GM13977 (cell line): Measurements from ENCODE around the gene ITPR2.

Experiments
- DNase-seq: peaks from one replicate; pipeline ENCODE4 v3.0.0; 2012; ENCODE audit warnings: low spot score
- in situ Hi-C: fragments of 300-500 bp; cut with MboI; formaldehyde crosslinking; loops from one replicate; pipeline ENCODE4 v1.12.0; 2022; ENCODE audit warnings: low sequenced_read_pairs, low pct_unique_long_range_greater_than_20kb, mixed read lengths, inconsistent platforms; ENCODE audit not compliant: unreplicated experiment
- TF ChIP-seq, protein P1 (sequence below): IDR thresholded peaks from 2 replicates; pipeline ENCODE4 v1.5.1; 2012; ENCODE audit warnings: mild to moderate bottlenecking, control low read depth; ENCODE audit not compliant: insufficient read depth; ENCODE audit errors: extremely low read depth, missing control alignments

The ITPR2 gene

DNA sequence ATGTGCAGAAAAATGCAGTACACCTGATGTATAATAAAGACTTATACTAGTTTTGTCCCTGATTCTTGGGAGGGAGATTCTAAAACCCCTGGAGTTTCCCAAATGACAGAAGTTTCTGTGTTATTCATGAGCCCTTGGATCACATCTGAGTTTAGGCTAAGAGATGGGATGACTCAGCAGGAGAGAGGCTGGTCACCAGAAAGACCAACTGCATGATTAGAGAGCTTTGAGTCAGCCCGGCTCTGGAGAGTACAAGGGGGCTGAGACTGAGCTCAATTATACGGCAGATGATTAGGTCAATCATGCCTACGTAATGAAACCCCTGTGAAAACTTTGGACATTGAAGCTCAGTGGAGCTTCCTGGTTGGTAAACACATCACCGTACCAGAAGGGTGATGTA is 463.4 kb downstream of the ITPR2 start:
- in situ Hi-C loops = no loop called here
- TF ChIP-seq, protein P1, sequence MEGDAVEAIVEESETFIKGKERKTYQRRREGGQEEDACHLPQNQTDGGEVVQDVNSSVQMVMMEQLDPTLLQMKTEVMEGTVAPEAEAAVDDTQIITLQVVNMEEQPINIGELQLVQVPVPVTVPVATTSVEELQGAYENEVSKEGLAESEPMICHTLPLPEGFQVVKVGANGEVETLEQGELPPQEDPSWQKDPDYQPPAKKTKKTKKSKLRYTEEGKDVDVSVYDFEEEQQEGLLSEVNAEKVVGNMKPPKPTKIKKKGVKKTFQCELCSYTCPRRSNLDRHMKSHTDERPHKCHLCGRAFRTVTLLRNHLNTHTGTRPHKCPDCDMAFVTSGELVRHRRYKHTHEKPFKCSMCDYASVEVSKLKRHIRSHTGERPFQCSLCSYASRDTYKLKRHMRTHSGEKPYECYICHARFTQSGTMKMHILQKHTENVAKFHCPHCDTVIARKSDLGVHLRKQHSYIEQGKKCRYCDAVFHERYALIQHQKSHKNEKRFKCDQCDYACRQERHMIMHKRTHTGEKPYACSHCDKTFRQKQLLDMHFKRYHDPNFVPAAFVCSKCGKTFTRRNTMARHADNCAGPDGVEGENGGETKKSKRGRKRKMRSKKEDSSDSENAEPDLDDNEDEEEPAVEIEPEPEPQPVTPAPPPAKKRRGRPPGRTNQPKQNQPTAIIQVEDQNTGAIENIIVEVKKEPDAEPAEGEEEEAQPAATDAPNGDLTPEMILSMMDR = no peak
- no peak for DNase-seq

DNA sequence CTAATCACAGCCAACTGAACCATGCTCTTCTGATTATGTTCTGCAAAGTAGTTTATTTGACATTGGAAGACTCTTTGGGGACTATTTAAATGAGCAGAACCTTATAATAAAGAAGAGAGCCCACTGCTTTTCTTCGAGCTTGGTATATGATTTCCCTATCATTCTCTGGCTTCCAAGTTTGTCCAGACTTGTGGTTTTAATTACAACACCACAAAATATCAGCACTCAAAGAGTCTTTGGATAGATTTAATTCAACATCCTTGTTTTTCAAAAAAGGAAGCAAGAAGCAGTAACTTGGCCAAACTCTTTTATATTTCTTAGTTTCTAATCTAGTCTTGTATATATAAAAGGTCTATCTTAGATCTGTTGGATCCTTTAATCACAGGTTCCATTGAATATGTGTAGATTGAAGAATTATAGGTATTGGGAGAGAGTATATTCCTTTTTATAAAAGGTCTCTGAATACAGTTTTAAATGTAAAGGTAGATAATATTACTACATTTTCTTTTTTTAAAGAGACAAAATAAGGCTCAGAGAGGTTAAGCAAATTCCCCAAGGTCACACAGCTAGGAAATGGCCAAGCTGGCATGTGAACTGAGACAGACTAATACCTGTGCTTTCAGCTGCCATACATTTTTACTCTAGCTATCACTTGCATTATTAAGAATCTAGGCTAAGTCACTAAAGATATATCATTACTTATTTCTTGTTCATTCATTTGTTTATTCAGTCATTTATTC is 464.8 kb downstream of the ITPR2 start:
- in situ Hi-C loops = no loop called here
- no peak for DNase-seq
- TF ChIP-seq, protein P1 = no peak

DNA sequence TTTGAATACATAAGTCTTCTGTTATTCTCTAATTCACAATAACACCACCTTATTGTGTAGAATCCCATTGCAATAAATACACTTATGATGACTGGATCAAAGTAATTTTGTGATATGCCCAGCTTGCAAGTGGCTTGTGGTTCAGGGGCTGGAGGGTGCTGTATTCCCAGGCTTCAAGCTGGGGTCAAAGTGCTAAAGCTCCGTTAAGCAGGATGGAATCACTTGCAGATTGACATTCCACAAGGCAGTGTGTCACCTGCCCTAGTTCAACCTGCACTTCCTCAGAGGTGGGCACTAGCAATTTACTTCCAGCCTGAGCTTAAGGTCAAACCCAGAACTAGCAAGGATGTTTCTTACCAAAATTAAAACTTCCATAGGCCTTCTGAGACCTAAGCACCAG is 471.0 kb downstream of the ITPR2 start:
- in situ Hi-C loops = no loop called here
- TF ChIP-seq, protein P1 = no peak

DNA sequence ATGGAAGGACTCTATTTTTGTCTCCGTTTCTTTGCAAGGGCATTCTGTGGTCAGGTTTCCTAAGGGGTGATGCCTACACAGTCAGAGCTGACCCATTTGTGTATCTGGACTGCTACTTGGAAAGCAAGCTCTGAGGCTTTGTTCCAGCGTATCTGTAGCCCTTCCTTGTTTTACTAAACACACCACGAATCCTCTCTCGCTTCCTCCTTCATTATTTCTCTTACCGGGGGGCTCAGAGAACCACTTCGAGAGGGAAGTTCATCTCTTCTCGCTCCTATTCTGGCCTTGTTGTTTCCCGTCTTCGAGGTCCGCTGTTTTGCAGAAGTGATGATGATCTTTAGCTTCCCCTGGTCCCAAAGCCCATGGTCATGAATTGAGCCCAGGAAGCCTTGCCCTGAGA is 472.9 kb downstream of the ITPR2 start:
- TF ChIP-seq, protein P1 = no peak
- in situ Hi-C loops = no loop called here
- no peak for DNase-seq

More for the DNA sequence above, 471.0 kb downstream of the ITPR2 start:
- DNase-seq = no peak

DNA sequence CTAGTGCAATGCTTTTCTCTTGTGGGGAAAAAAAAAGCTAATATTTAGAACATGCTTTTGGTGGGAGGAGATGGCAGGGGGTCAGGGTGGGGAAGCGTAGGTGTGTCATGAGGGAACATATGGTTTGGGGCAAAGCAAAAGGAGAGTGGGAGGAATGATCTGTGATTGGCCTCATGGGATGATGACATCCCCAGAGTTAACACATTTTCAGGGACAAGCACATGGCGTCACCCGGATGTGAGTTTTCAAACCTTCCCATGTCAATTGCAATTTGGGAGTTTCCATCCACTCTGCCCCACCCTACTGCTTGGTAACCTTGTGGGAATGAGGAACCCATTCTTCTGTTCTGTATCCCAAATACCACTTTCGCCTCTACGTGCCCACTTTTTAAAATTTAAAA is 473.4 kb downstream of the ITPR2 start:
- DNase-seq = no peak
- in situ Hi-C loops = no loop called here

DNA sequence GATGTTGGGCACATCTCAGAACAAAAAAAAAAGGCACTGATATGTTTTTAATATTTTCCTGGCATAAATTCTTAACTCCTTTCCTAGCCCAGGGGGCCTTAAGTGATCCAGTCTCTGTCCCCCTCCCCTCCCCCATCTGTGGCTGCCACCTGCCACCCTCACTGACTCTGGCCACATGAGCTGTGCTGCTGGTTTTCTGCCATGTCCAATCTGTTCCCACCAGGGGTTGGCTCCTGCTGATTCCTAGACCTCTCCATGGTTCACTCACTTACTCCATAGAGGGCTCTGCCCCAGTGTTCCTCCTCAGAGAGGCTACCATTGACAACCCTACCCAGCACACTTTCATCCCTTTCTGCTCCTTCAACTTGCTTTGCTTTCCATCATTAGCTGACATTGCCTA is 474.3 kb downstream of the ITPR2 start:
- TF ChIP-seq, protein P1 = no peak
- DNase-seq = no peak
- in situ Hi-C loops = no loop called here

More for the DNA sequence above, 473.4 kb downstream of the ITPR2 start:
- TF ChIP-seq, protein P1 = no peak
